ENCODE data around the gene SLC13A5.

Gene SLC13A5

GRCh38 chr17:6713130-6713917, at the start of gene SLC13A5:
Gene SLC13A5 (minus strand): TSS chr17:6713369. CDS start chr17:6713333, 36 bp downstream.
- no peak for TF ChIP-seq ZNF274 (IDR thresholded peaks at IDR 0.05; ENCODE audit: low read depth, low read length)
- no peak for TF ChIP-seq SUZ12 (IDR thresholded peaks at IDR 0.05; ENCODE audit: extremely low read depth, insufficient read depth, insufficient read length)
- TF ChIP-seq YY1 (IDR thresholded peaks at IDR 0.05; ENCODE audit: insufficient read depth, insufficient read length) = no peak
- Histone ChIP-seq H3K4me1 (ENCODE audit: insufficient read depth, insufficient read length) (peaks cover 6% of the 10 kb centered on the region), H3K4me3 (ENCODE audit: insufficient read length, low read depth) (peak within 1 kb of the TSS; percentile 54), H3K9me3 (ENCODE audit: insufficient read depth, low read length) (no peaks in the 10 kb centered on the region), H3K27me3 (ENCODE audit: insufficient read depth, insufficient read length) (peaks cover 10% of the 10 kb centered on the region), H3K9ac (ENCODE audit: insufficient read length, low read depth) (peak within 1 kb of the TSS; percentile 81), H3K36me3 (ENCODE audit: insufficient read depth, insufficient read length, low read length) (no peaks in the 10 kb centered on the region)
- peak; percentile 54 for DNase-seq (ENCODE audit: low read depth, low spot score)

GRCh38 chr17:6761779-6762178, 48.6 kb upstream of the SLC13A5 start:
- Histone ChIP-seq H3K36me3 (ENCODE audit: insufficient read depth, insufficient read length, low read length) (no peaks in the 10 kb centered on the region), H3K4me1 (ENCODE audit: insufficient read depth, insufficient read length) (peaks cover 4% of the 10 kb centered on the region), H3K4me3 (ENCODE audit: insufficient read length, low read depth) (no peak overlapping the region), H3K9me3 (ENCODE audit: insufficient read depth, low read length) (peaks cover 5% of the 10 kb centered on the region; the same call in 1 of the 2 replicates), H3K9ac (ENCODE audit: insufficient read length, low read depth) (no peak overlapping the region), H3K27me3 (ENCODE audit: insufficient read depth, insufficient read length) (no peaks in the 10 kb centered on the region)
- no peak for TF ChIP-seq ZNF274 (IDR thresholded peaks at IDR 0.05; ENCODE audit: low read depth, low read length)
- DNase-seq (ENCODE audit: low read depth, low spot score) = no peak

GRCh38 chr17:6757747-6758146, 44.6 kb upstream of the SLC13A5 start:
- Histone ChIP-seq H3K9ac (ENCODE audit: insufficient read length, low read depth) (no peak overlapping the region), H3K9me3 (ENCODE audit: insufficient read depth, low read length) (no peaks in the 10 kb centered on the region), H3K4me1 (ENCODE audit: insufficient read depth, insufficient read length) (peaks cover 6% of the 10 kb centered on the region), H3K4me3 (ENCODE audit: insufficient read length, low read depth) (no peak overlapping the region), H3K27me3 (ENCODE audit: insufficient read depth, insufficient read length) (no peaks in the 10 kb centered on the region), H3K36me3 (ENCODE audit: insufficient read depth, insufficient read length, low read length) (no peaks in the 10 kb centered on the region)
- TF ChIP-seq YY1 (IDR thresholded peaks at IDR 0.05; ENCODE audit: insufficient read depth, insufficient read length) (no peak), SUZ12 (IDR thresholded peaks at IDR 0.05; ENCODE audit: extremely low read depth, insufficient read depth, insufficient read length) (no peak), ZNF274 (IDR thresholded peaks at IDR 0.05; ENCODE audit: low read depth, low read length) (no peak)
- DNase-seq (ENCODE audit: low read depth, low spot score) = no peak

GRCh38 chr17:6756425-6757031, 43.4 kb upstream of the SLC13A5 start:
- Histone ChIP-seq H3K36me3 (ENCODE audit: insufficient read depth, insufficient read length, low read length) (no peaks in the 10 kb centered on the region), H3K9me3 (ENCODE audit: insufficient read depth, low read length) (no peaks in the 10 kb centered on the region), H3K9ac (ENCODE audit: insufficient read length, low read depth) (no peak overlapping the region), H3K4me3 (ENCODE audit: insufficient read length, low read depth) (no peak overlapping the region), H3K27me3 (ENCODE audit: insufficient read depth, insufficient read length) (no peaks in the 10 kb centered on the region), H3K4me1 (ENCODE audit: insufficient read depth, insufficient read length) (peaks cover 6% of the 10 kb centered on the region)
- no peak for TF ChIP-seq YY1 (IDR thresholded peaks at IDR 0.05; ENCODE audit: insufficient read depth, insufficient read length)
- TF ChIP-seq ZNF274 (IDR thresholded peaks at IDR 0.05; ENCODE audit: low read depth, low read length) = no peak
- TF ChIP-seq SUZ12 (IDR thresholded peaks at IDR 0.05; ENCODE audit: extremely low read depth, insufficient read depth, insufficient read length) = no peak
- no peak for DNase-seq (ENCODE audit: low read depth, low spot score)

- peaks cover 6% of the 10 kb centered on the region for H3K4me1 ChIP-seq (ENCODE audit: insufficient read depth, insufficient read length)
Measured at GRCh38 chr17:6755731-6756184, 42.6 kb upstream of the SLC13A5 start, which contains the start of gene XAF1. Gene XAF1 (plus strand): TSS chr17:6756046. CDS start chr17:6756079, 33 bp downstream.

GRCh38 chr17:6755281-6755680, 42.1 kb upstream of the SLC13A5 start:
- DNase-seq (ENCODE audit: low read depth, low spot score) = no peak
- no peak overlapping the region for H3K4me3 ChIP-seq (ENCODE audit: insufficient read length, low read depth)
- no peak overlapping the region for H3K9ac ChIP-seq (ENCODE audit: insufficient read length, low read depth)
- H3K27me3 ChIP-seq (ENCODE audit: insufficient read depth, insufficient read length) = no peaks in the 10 kb centered on the region
- H3K36me3 ChIP-seq (ENCODE audit: insufficient read depth, insufficient read length, low read length) = no peaks in the 10 kb centered on the region
- TF ChIP-seq YY1 (IDR thresholded peaks at IDR 0.05; ENCODE audit: insufficient read depth, insufficient read length) = no peak
- no peaks in the 10 kb centered on the region for H3K9me3 ChIP-seq (ENCODE audit: insufficient read depth, low read length)
- peaks cover 6% of the 10 kb centered on the region for H3K4me1 ChIP-seq (ENCODE audit: insufficient read depth, insufficient read length)

More at GRCh38 chr17:6755731-6756184, 42.6 kb upstream of the SLC13A5 start, which contains the start of gene XAF1:
- DNase-seq (ENCODE audit: low read depth, low spot score) = no peak
- H3K9me3 ChIP-seq (ENCODE audit: insufficient read depth, low read length) = no peaks in the 10 kb centered on the region
- TF ChIP-seq YY1 (IDR thresholded peaks at IDR 0.05; ENCODE audit: insufficient read depth, insufficient read length) = no peak
- no peaks in the 10 kb centered on the region for H3K36me3 ChIP-seq (ENCODE audit: insufficient read depth, insufficient read length, low read length)
- no peaks in the 10 kb centered on the region for H3K27me3 ChIP-seq (ENCODE audit: insufficient read depth, insufficient read length)
- H3K9ac ChIP-seq (ENCODE audit: insufficient read length, low read depth) = no peak within 1 kb of the TSS
- no peak within 1 kb of the TSS for H3K4me3 ChIP-seq (ENCODE audit: insufficient read length, low read depth)

- Histone ChIP-seq H3K9ac (ENCODE audit: insufficient read length, low read depth) (no peak overlapping the region), H3K4me1 (ENCODE audit: insufficient read depth, insufficient read length) (peaks cover 2% of the 10 kb centered on the region), H3K4me3 (ENCODE audit: insufficient read length, low read depth) (no peak overlapping the region), H3K36me3 (ENCODE audit: insufficient read depth, insufficient read length, low read length) (no peaks in the 10 kb centered on the region), H3K27me3 (ENCODE audit: insufficient read depth, insufficient read length) (no peaks in the 10 kb centered on the region), H3K9me3 (ENCODE audit: insufficient read depth, low read length) (no peaks in the 10 kb centered on the region)
- TF ChIP-seq SUZ12 (IDR thresholded peaks at IDR 0.05; ENCODE audit: extremely low read depth, insufficient read depth, insufficient read length) (no peak), ZNF274 (IDR thresholded peaks at IDR 0.05; ENCODE audit: low read depth, low read length) (no peak), YY1 (IDR thresholded peaks at IDR 0.05; ENCODE audit: insufficient read depth, insufficient read length) (no peak)
- DNase-seq (ENCODE audit: low read depth, low spot score) = no peak
Measured at GRCh38 chr17:6753546-6753945, 40.4 kb upstream of the SLC13A5 start.

Measured in NT2/D1 (cell line).